IMR-90 (cell line): ENCODE results near the gene CARMIL1. TPM values are rescaled to one million over a fixed set of nuclear protein-coding genes. Genes with fewer than 3 reads are reported as not detected.

Source experiments
- ATAC-seq: fragments of 200-7000 bp; cut with Tn5 transposase; 2 replicates; pipeline ENCODE4 v1.9.1; 2020; ENCODE audit warnings: low read depth, mild to moderate bottlenecking, moderate library complexity
- BruUV-seq: library from RNA; stranded (reverse); fragments of 400-500 nt; replicated peaks from 2 replicates; lab custom pipeline; 2021; lab: Mats Ljungman, UMichigan
- CTCF ChIA-PET: fragments of 300-600 bp; formaldehyde crosslinking; extraction: SDS; loops from one replicate; lab custom pipeline; 2021; ENCODE audit warnings: antibody characterized with exemption; lab: Yijun Ruan, JAX
- POLR2A ChIA-PET: fragments of 300-600 bp; sonication (Branson Sonifier 250); formaldehyde crosslinking; loops from one replicate; lab custom pipeline; 2022; ENCODE audit warnings: antibody characterized with exemption; ENCODE audit not compliant: unreplicated experiment; lab: Charles Lee
- DNase-seq: peaks from one replicate; pipeline ENCODE4 v3.0.0; 2013
- H2AFZ ChIP-seq: replicated peaks from 2 replicates; pipeline ENCODE3; 2013; ENCODE audit warnings: low read length, mild to moderate bottlenecking; ENCODE audit not compliant: poor library complexity
- H2AK5ac ChIP-seq: 2 replicates; pipeline ENCODE4 v1.6.1; 2013; ENCODE audit warnings: low read depth, low read length, inconsistent platforms
- H2AK9ac ChIP-seq: replicated peaks from 2 replicates; pipeline ENCODE3; 2013; ENCODE audit warnings: mild to moderate bottlenecking, low read depth, low read length, moderate library complexity; ENCODE audit not compliant: poor library complexity
- H2BK120ac ChIP-seq: 2 replicates; pipeline ENCODE4 v1.6.1; 2013; ENCODE audit warnings: low read depth, low read length, inconsistent platforms
- H2BK15ac ChIP-seq: 3 replicates; pipeline ENCODE4 v1.6.1; 2013; ENCODE audit warnings: low read depth, low read length, inconsistent platforms
- H2BK20ac ChIP-seq: 2 replicates; pipeline ENCODE4 v1.6.1; 2013; ENCODE audit warnings: low read depth, mild to moderate bottlenecking, inconsistent platforms, low read length, moderate library complexity
- H2BK5ac ChIP-seq: 2 replicates; pipeline ENCODE4 v1.6.1; 2013; ENCODE audit warnings: mild to moderate bottlenecking, low read depth, low read length, inconsistent platforms; ENCODE audit not compliant: poor library complexity, severe bottlenecking
- H3K14ac ChIP-seq: replicated peaks from 2 replicates; pipeline ENCODE4 v1.6.1; 2013; ENCODE audit warnings: low read depth, low read length, inconsistent platforms
- H3K18ac ChIP-seq: 2 replicates; pipeline ENCODE4 v1.6.1; 2013; ENCODE audit warnings: low read depth, low read length, control low read depth
- H3K23ac ChIP-seq: 2 replicates; pipeline ENCODE4 v1.6.1; 2013; ENCODE audit warnings: low read depth, low read length, inconsistent platforms
- H3K27ac ChIP-seq: 2 replicates; pipeline ENCODE4 v1.5.1; 2013; ENCODE audit warnings: mild to moderate bottlenecking, control low read depth, low read length; ENCODE audit not compliant: insufficient read depth
- H3K27me3 ChIP-seq: 2 replicates; pipeline ENCODE4 v1.6.1; 2013; ENCODE audit warnings: low read length; ENCODE audit not compliant: control insufficient read depth, insufficient read depth
- H3K36me3 ChIP-seq: 2 replicates; pipeline ENCODE4 v1.6.1; 2013; ENCODE audit warnings: low read length, mixed read lengths; ENCODE audit not compliant: control insufficient read depth, insufficient read depth
- H3K4ac ChIP-seq: 2 replicates; pipeline ENCODE4 v1.6.1; 2013; ENCODE audit warnings: low read depth, low read length, inconsistent platforms
- H3K4me1 ChIP-seq: 2 replicates; pipeline ENCODE4 v1.6.1; 2013; ENCODE audit warnings: low read length, mixed read lengths; ENCODE audit not compliant: control insufficient read depth, insufficient read depth
- H3K4me2 ChIP-seq: 2 replicates; pipeline ENCODE4 v1.6.1; 2013; ENCODE audit warnings: low read depth, mild to moderate bottlenecking, control low read depth, low read length, moderate library complexity
- H3K4me3 ChIP-seq: 2 replicates; pipeline ENCODE4 v1.5.1; 2013; ENCODE audit warnings: low read depth, mild to moderate bottlenecking, control low read depth, low read length, moderate library complexity; ENCODE audit not compliant: insufficient read depth
- H3K56ac ChIP-seq: 2 replicates; pipeline ENCODE4 v1.6.1; 2013; ENCODE audit warnings: low read length, inconsistent platforms; ENCODE audit not compliant: insufficient read depth; ENCODE audit errors: extremely low read depth
- H3K79me1 ChIP-seq, 2 experiments: 2 replicates each; pipeline ENCODE4 v1.6.1; 2013; ENCODE audit warnings: low read length in 2 of 2, inconsistent platforms in 1 of 2, low read depth in 1 of 2
- H3K9ac ChIP-seq: 2 replicates; pipeline ENCODE4 v1.6.1; 2013; ENCODE audit warnings: low read depth, low read length, control low read depth
- H3K9me1 ChIP-seq: 2 replicates; pipeline ENCODE4 v1.6.1; 2013; ENCODE audit warnings: low read length, inconsistent platforms; ENCODE audit not compliant: insufficient read depth
- H3K9me3 ChIP-seq: 2 replicates; pipeline ENCODE4 v1.6.1; 2013; ENCODE audit warnings: low read length; ENCODE audit not compliant: control insufficient read depth, insufficient read depth
- H4K20me1 ChIP-seq: 2 replicates; pipeline ENCODE4 v1.6.1; 2013; ENCODE audit warnings: low read length, inconsistent platforms; ENCODE audit not compliant: insufficient read depth
- H4K5ac ChIP-seq: 2 replicates; pipeline ENCODE4 v1.6.1; 2013; ENCODE audit warnings: mild to moderate bottlenecking, low read depth, low read length, control low read depth
- H4K8ac ChIP-seq, 2 experiments: 2 replicates each; pipeline ENCODE4 v1.6.1; 2013; ENCODE audit warnings: low read depth in 2 of 2, low read length in 2 of 2, control low read depth in 1 of 2, inconsistent platforms in 1 of 2
- H4K91ac ChIP-seq: 2 replicates; pipeline ENCODE4 v1.6.1; 2013; ENCODE audit warnings: low read depth, low read length, inconsistent platforms; ENCODE audit not compliant: insufficient read depth
- CEBPB ChIP-seq: IDR thresholded peaks from 2 replicates; pipeline ENCODE4 v1.6.1; 2012; ENCODE audit warnings: low read depth, low read length, improper control_type of control experiment
- CHD1 ChIP-seq: IDR thresholded peaks from 2 replicates; pipeline ENCODE4 v1.6.1; 2012; ENCODE audit warnings: low read depth, low read length, improper control_type of control experiment
- FOS ChIP-seq: fragments of 150-350 bp; IDR thresholded peaks from 2 replicates; pipeline ENCODE4 v1.6.1; 2016; ENCODE audit warnings: low read depth, low read length
- MAFK ChIP-seq: IDR thresholded peaks from 2 replicates; pipeline ENCODE4 v1.6.1; 2012; ENCODE audit warnings: low read depth, low read length, improper control_type of control experiment
- MAZ ChIP-seq: IDR thresholded peaks from 2 replicates; pipeline ENCODE4 v1.6.1; 2012; ENCODE audit warnings: low read depth, mild to moderate bottlenecking, low read length, improper control_type of control experiment, moderate library complexity, borderline replicate concordance
- NFE2L2 ChIP-seq: fragments of 150-350 bp; IDR thresholded peaks from 2 replicates; pipeline ENCODE4 v1.6.1; 2016; ENCODE audit warnings: low read depth, mild to moderate bottlenecking, low read length
- POLR2A ChIP-seq: IDR thresholded peaks from 2 replicates; pipeline ENCODE4 v1.6.1; 2012; ENCODE audit warnings: mild to moderate bottlenecking, low read depth, low read length
- RAD21 ChIP-seq: IDR thresholded peaks from 2 replicates; pipeline ENCODE4 v1.6.1; 2012; ENCODE audit warnings: low read length, improper control_type of control experiment
- RFX5 ChIP-seq: IDR thresholded peaks from 2 replicates; pipeline ENCODE4 v1.8.0; 2012; ENCODE audit warnings: low read depth, mild to moderate bottlenecking, low read length, moderate library complexity
- SMC3 ChIP-seq: fragments of 150-350 bp; IDR thresholded peaks from 2 replicates; pipeline ENCODE4 v1.6.1; 2016; ENCODE audit warnings: low read depth, mild to moderate bottlenecking, antibody characterized with exemption, low read length, moderate library complexity
- WGBS, 2 experiments: methylation state at CpG; one replicate each; pipeline versions ENCODE4 v1.1.5 to v1.1.7; 2013; ENCODE audit warnings: missing lambda C conversion rate in 2 of 2; ENCODE audit not compliant: insufficient read length in 1 of 2; ENCODE audit errors: extremely low coverage in 2 of 2; 5-methylcytosine and 5-hydroxymethylcytosine counted together
- dilution Hi-C: fragments of 300-500 bp; cut with HindIII; formaldehyde crosslinking; loops from one replicate; pipeline ENCODE4 v1.14.3; 2018; ENCODE audit warnings: low sequenced_read_pairs; ENCODE audit not compliant: unreplicated experiment
- in situ Hi-C: fragments of 300-500 bp; cut with MboI; formaldehyde crosslinking; loops from 3 replicates; pipeline ENCODE4 v1.14.3; 2019; ENCODE audit warnings: low sequenced_read_pairs, inconsistent platforms, mixed read lengths
- intact Hi-C: fragments of 100-400 bp; cut with micrococcal nuclease; formaldehyde crosslinking; loops from 2 replicates; pipeline ENCODE4 v1.10.0; 2022
- polyA plus RNA-seq, 3 experiments: library from polyadenylated mRNA; depleted of rRNA; stranded (reverse); fragments of >200 nt; gene quantifications; 2 replicates each; pipeline ENCODE4 v1.2.3, GENCODE V29; 2012; ENCODE audit warnings: low replicate concordance in 1 of 3
- total RNA-seq: library from RNA; depleted of rRNA; stranded (reverse); fragments of >200 nt; gene quantifications from 2 replicates; pipeline ENCODE4 v1.2.3, GENCODE V29; 2012
- TF ChIP-seq, protein P1 (sequence below): conservative IDR thresholded peaks from 2 replicates; pipeline ENCODE4 v1.5.1; 2012; ENCODE audit warnings: mild to moderate bottlenecking, low read depth, low read length, improper control_type of control experiment
- TF ChIP-seq, protein P2 (sequence below): fragments of 150-350 bp; IDR thresholded peaks from 2 replicates; pipeline ENCODE4 v1.6.1; 2016; ENCODE audit warnings: low read depth, mild to moderate bottlenecking, low read length, moderate library complexity, borderline replicate concordance

Gene CARMIL1
- total and polyA plus RNA-seq, 2 of the 4 experiments (the other 2 are of a cell fraction): 1.3 to 2.9 TPM

DNA sequence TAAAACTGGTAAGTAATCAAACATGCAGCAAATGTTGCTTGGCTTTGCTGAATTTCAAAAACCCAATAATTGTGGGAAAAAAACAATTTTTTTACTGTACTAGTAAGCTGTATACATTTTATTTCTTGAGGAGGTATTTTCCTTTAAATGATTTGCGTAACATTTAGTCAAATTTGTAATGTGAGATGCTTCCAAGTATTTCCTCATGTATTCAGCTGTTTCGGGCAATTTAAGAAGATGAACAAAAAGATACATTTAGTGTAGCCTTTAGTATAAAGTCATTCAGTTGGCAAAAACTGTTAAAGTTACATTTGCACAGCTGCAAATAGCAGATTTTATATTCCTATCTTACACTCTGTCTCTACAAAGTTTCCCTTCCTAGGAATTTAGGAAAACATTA, 186.8 kb downstream of the CARMIL1 start:
- ChIA-PET CTCF (no interaction called here), POLR2A (no interaction called here)
- H3K27ac ChIP-seq: no peak overlapping the region

More for the DNA sequence above, 186.8 kb downstream of the CARMIL1 start:
- no peaks in the 10 kb centered on the region for H3K9me3 ChIP-seq
- no peak overlapping the region for H3K56ac ChIP-seq
- no peak overlapping the region for H4K8ac ChIP-seq
- no peak overlapping the region for H3K9ac ChIP-seq
- 0 out of 2 replicates have a peak, but pooled peaks cover 2% of the 10 kb centered on the region for H3K9me1 ChIP-seq
- no CpG with 5 or more reads among the region's 2 CpGs for WGBS, 2 experiments
- dilution Hi-C loops (no loop called here), in situ Hi-C loops (no loop called here), intact Hi-C loops (no loop called here)
- H3K79me1 ChIP-seq: no peaks in the 10 kb centered on the region
- no peak overlapping the region for H3K18ac ChIP-seq
- H4K20me1 ChIP-seq: no peaks in the 10 kb centered on the region
- H2BK15ac ChIP-seq: no peak overlapping the region
- H4K5ac ChIP-seq: no peak overlapping the region
- H3K4ac ChIP-seq: no peak overlapping the region
- no peak overlapping the region for H2AK5ac ChIP-seq
- no peaks in the 10 kb centered on the region for H3K36me3 ChIP-seq
- no peaks in the 10 kb centered on the region for H3K27me3 ChIP-seq
- ATAC-seq (no peak), DNase-seq (peak; percentile 6)
- H3K23ac ChIP-seq: no peak overlapping the region
- H2BK20ac ChIP-seq: no peak overlapping the region
- H3K4me3 ChIP-seq: no peak overlapping the region
- H4K91ac ChIP-seq: no peak overlapping the region
- H2AFZ ChIP-seq: no peak overlapping the region
- no peaks in the 10 kb centered on the region for H3K4me1 ChIP-seq
- H2BK120ac ChIP-seq: no peak overlapping the region
- H2AK9ac ChIP-seq: no peak overlapping the region
- BruUV-seq: no TSS peak
- H3K14ac ChIP-seq: no peak overlapping the region
- H3K4me2 ChIP-seq: no peak overlapping the region; the same call in 1 of the 2 replicates
- TF ChIP-seq POLR2A (no peak), SMC3 (no peak), NFE2L2 (no peak), RFX5 (no peak), CHD1 (no peak), MAZ (no peak), FOS (no peak), CEBPB (no peak), MAFK (no peak), RAD21 (no peak)
- TF ChIP-seq, protein P1, sequence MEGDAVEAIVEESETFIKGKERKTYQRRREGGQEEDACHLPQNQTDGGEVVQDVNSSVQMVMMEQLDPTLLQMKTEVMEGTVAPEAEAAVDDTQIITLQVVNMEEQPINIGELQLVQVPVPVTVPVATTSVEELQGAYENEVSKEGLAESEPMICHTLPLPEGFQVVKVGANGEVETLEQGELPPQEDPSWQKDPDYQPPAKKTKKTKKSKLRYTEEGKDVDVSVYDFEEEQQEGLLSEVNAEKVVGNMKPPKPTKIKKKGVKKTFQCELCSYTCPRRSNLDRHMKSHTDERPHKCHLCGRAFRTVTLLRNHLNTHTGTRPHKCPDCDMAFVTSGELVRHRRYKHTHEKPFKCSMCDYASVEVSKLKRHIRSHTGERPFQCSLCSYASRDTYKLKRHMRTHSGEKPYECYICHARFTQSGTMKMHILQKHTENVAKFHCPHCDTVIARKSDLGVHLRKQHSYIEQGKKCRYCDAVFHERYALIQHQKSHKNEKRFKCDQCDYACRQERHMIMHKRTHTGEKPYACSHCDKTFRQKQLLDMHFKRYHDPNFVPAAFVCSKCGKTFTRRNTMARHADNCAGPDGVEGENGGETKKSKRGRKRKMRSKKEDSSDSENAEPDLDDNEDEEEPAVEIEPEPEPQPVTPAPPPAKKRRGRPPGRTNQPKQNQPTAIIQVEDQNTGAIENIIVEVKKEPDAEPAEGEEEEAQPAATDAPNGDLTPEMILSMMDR: no peak
- TF ChIP-seq, protein P2, sequence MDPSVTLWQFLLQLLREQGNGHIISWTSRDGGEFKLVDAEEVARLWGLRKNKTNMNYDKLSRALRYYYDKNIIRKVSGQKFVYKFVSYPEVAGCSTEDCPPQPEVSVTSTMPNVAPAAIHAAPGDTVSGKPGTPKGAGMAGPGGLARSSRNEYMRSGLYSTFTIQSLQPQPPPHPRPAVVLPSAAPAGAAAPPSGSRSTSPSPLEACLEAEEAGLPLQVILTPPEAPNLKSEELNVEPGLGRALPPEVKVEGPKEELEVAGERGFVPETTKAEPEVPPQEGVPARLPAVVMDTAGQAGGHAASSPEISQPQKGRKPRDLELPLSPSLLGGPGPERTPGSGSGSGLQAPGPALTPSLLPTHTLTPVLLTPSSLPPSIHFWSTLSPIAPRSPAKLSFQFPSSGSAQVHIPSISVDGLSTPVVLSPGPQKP: no peak
- H2BK5ac ChIP-seq: no peak overlapping the region
